Kidney epithelial cell (primary cell): Measurements from ENCODE around the gene SDK2. TPM values are rescaled to one million over a fixed set of nuclear protein-coding genes. Genes with fewer than 3 reads are reported as not detected.

ENCODE experiments used
- DNase-seq: peaks from one replicate; pipeline ENCODE4 v3.0.0-alpha.2; 2010; ENCODE audit warnings: low read depth
- H3K27me3 ChIP-seq: 2 replicates; pipeline ENCODE4 v1.6.0; 2011; ENCODE audit warnings: low read length; ENCODE audit not compliant: control insufficient read depth, insufficient read depth
- H3K36me3 ChIP-seq: 2 replicates; pipeline ENCODE4 v1.5.1; 2011; ENCODE audit warnings: low read length; ENCODE audit not compliant: control insufficient read depth, insufficient read depth
- H3K4me3 ChIP-seq: 2 replicates; pipeline ENCODE4 v1.5.1; 2011; ENCODE audit warnings: low read depth, mild to moderate bottlenecking, control low read depth, low read length
- total RNA-seq: library from RNA; depleted of rRNA; stranded (reverse); fragments of >200 nt; gene quantifications from 2 replicates; pipeline ENCODE4 v1.2.3, GENCODE V29; 2015
- TF ChIP-seq, protein P1 (sequence below): IDR thresholded peaks from 2 replicates; pipeline ENCODE4 v1.5.1; 2011; ENCODE audit warnings: mild to moderate bottlenecking, moderate library complexity, low read length, control low read depth, inconsistent platforms; ENCODE audit not compliant: insufficient read depth, poor library complexity, severe bottlenecking

SDK2 gene
- total RNA-seq, 1 donor from 2014 or later, result 1.2 TPM

DNA sequence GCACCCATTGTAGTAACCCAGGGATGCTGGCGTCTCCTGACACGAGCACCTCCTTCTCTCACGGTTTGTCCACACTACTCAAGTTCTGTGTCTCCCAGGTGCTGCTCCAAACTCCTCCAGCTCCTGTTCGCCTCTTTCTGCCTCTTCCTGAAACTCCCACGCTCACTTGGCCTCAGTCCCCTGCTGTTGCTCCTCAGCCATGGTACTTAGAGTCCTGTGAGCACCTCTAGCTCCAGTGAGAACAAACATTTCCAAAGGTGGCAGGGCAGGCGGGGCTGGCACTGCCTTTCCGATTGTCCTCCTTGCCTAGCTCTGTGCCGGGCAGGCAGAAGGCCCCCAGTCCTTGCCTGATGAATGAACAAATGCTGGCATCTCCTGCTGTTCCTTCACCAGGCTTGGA is 146.1 kb downstream of the SDK2 start:
- no peaks in the 10 kb centered on the region for H3K36me3 ChIP-seq
- peaks cover 11% of the 10 kb centered on the region for H3K27me3 ChIP-seq
- DNase-seq, result no peak
- TF ChIP-seq, protein P1, sequence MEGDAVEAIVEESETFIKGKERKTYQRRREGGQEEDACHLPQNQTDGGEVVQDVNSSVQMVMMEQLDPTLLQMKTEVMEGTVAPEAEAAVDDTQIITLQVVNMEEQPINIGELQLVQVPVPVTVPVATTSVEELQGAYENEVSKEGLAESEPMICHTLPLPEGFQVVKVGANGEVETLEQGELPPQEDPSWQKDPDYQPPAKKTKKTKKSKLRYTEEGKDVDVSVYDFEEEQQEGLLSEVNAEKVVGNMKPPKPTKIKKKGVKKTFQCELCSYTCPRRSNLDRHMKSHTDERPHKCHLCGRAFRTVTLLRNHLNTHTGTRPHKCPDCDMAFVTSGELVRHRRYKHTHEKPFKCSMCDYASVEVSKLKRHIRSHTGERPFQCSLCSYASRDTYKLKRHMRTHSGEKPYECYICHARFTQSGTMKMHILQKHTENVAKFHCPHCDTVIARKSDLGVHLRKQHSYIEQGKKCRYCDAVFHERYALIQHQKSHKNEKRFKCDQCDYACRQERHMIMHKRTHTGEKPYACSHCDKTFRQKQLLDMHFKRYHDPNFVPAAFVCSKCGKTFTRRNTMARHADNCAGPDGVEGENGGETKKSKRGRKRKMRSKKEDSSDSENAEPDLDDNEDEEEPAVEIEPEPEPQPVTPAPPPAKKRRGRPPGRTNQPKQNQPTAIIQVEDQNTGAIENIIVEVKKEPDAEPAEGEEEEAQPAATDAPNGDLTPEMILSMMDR, result no peak
- H3K4me3 ChIP-seq, result no peak overlapping the region

DNA sequence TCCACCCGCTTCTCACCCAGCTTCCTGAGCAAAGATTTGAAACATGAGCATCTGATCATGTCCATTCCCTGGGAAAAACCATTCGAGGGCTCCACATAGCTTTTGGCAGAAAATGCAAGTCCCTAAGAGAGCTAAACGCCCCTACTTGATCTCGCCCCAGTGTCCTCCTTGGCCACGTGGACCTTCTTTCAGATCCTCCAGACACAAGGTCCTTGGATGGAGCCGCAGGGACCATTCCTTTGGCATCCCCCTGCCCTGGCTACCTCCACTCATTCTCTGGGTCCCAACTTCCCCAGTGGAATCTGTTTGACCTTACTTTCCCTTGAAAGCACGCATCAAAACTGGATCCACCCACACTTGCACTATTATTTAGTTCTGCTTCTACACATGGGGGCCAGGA is 146.5 kb downstream of the SDK2 start:
- no peak for DNase-seq
- peaks cover 11% of the 10 kb centered on the region for H3K27me3 ChIP-seq
- H3K4me3 ChIP-seq, result no peak overlapping the region
- TF ChIP-seq, protein P1, result no peak
- no peaks in the 10 kb centered on the region for H3K36me3 ChIP-seq

DNA sequence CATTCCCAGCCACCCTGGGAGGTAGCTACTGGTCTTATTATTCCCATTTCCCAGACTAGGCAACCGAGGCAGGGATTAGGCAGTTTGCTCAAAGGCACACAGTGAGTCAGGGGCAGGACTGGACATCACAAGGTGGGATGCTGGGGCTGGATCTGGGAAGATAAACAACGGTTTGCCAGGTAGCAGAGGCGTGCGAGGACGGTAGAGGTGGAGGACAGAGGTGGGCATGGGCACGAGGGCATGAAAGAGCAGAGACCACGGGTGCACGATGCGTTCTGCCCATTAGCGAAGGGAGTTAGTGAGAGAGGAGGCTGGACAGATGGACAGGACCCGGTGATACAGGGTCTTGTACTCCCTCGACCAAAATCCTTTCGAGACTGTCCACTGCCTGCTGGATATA is 148.0 kb downstream of the SDK2 start:
- DNase-seq, result no peak
- no peak overlapping the region for H3K4me3 ChIP-seq
- H3K27me3 ChIP-seq, result peaks cover 11% of the 10 kb centered on the region
- H3K36me3 ChIP-seq, result no peaks in the 10 kb centered on the region
- TF ChIP-seq, protein P1, result no peak

DNA sequence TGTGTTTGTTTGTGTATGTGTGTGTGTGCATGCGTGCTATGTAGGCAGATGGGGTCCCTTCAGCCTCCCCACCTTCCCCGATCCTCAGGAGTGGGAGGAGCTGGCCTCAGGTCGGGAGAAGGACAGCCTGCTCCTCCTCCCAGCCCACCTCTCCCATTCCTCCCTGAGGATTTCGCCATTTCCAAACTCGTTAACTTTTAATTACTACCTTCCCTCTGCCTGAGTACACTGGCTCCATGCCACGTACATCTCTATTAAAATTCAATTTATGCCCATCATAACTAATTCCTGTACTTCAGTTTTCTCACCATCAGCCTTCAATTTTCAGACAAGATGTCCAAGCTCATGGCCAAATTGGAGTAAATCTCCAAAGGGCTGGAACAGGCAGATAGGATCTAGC is 148.6 kb downstream of the SDK2 start:
- H3K27me3 ChIP-seq, result peaks cover 11% of the 10 kb centered on the region
- TF ChIP-seq, protein P1, result no peak
- no peak overlapping the region for H3K4me3 ChIP-seq
- no peak for DNase-seq
- no peaks in the 10 kb centered on the region for H3K36me3 ChIP-seq

DNA sequence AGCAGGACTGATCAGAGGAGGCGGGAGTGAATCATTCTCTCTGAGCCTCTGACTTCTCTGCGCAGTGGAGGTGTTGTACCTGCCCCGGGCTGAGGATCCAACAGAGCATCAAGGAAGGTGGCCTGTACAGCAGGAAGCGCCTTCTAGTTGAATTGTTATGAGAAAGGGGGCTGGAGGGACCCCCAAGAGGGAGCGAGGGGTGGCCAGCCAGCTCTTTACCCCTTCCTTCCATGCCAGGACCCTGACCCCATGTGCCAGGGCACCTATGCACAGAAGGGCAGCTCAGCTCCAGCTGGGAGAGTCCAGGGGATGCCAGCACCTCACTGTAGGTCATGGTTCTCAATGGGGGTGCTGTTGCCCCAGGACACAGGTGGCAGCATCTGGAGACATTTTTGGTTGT is 149.3 kb downstream of the SDK2 start:
- no peak for DNase-seq
- peaks cover 11% of the 10 kb centered on the region for H3K27me3 ChIP-seq
- no peaks in the 10 kb centered on the region for H3K36me3 ChIP-seq
- TF ChIP-seq, protein P1, result no peak
- no peak overlapping the region for H3K4me3 ChIP-seq
